SU-DHL-6 (cell line): ENCODE data around the gene PGAP3.

Experiments
- EZH2phosphoT487 ChIP-seq: fragments of 200-600 bp; sonication (generic), shearing (Covaris generic); conservative IDR thresholded peaks from 2 replicates; pipeline ENCODE4 v1.6.1; 2018; ENCODE audit warnings: mild to moderate bottlenecking, antibody characterized with exemption, low read length, moderate library complexity, mixed read lengths
- TF ChIP-seq, protein P1 (sequence below): fragments of 200-600 bp; sonication (generic); IDR thresholded peaks from one replicate; pipeline ENCODE4 v1.5.1; 2017; ENCODE audit warnings: antibody characterized with exemption, mild to moderate bottlenecking, low read length, moderate library complexity; ENCODE audit not compliant: insufficient read depth, poor library complexity, severe bottlenecking

DNA sequence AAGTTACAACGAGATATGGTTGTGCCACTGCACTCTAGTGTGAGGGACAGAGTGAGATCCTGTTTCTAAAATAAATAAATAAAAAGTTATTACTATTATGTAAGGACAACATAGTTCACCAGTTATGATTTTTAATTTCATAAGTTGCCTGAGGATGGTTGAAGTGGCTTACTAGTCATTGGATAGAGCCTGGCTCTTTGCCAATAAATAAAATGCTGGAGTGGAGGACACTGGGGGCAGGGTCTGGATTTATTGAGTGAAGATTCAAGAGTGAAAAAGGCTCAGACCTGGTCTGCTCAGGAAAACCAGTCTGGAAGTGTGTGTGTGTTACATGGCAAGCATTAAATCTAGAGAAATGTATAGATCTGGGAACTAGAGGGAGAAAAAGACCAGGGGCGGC, 48.8 kb downstream of the PGAP3 start:
- TF ChIP-seq, protein P1, sequence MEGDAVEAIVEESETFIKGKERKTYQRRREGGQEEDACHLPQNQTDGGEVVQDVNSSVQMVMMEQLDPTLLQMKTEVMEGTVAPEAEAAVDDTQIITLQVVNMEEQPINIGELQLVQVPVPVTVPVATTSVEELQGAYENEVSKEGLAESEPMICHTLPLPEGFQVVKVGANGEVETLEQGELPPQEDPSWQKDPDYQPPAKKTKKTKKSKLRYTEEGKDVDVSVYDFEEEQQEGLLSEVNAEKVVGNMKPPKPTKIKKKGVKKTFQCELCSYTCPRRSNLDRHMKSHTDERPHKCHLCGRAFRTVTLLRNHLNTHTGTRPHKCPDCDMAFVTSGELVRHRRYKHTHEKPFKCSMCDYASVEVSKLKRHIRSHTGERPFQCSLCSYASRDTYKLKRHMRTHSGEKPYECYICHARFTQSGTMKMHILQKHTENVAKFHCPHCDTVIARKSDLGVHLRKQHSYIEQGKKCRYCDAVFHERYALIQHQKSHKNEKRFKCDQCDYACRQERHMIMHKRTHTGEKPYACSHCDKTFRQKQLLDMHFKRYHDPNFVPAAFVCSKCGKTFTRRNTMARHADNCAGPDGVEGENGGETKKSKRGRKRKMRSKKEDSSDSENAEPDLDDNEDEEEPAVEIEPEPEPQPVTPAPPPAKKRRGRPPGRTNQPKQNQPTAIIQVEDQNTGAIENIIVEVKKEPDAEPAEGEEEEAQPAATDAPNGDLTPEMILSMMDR = no peak
- TF ChIP-seq EZH2phosphoT487 = no peak
